GM12878 (cell line): Measurements from ENCODE around the gene RBM4B. TPM values are rescaled to one million over a fixed set of nuclear protein-coding genes. Genes with fewer than 3 reads are reported as not detected.

Source experiments
- ATAC-seq: fragments of 200-7000 bp; cut with Tn5 transposase; 3 replicates; pipeline ENCODE4 v1.9.1; 2020; ENCODE audit warnings: mild to moderate bottlenecking, moderate library complexity
- BruUV-seq: library from RNA; stranded (reverse); fragments of 400-500 nt; replicated peaks from 2 replicates; lab custom pipeline; 2021; lab: Mats Ljungman, UMichigan
- CTCF ChIA-PET: fragments of 300-600 bp; sonication (Branson Sonifier 250); formaldehyde crosslinking; extraction: SDS; loops from one replicate; lab custom pipeline; 2021; ENCODE audit warnings: inconsistent platforms; lab: Yijun Ruan, JAX
- POLR2A ChIA-PET: fragments of 350-600 bp; formaldehyde crosslinking; extraction: SDS; loops from one replicate; lab custom pipeline; 2021; ENCODE audit warnings: inconsistent platforms; lab: Charles Lee
- RAD21 ChIA-PET: fragments of 300-600 bp; sonication (Branson Sonifier 250); formaldehyde crosslinking; loops from one replicate; lab custom pipeline; 2023; ENCODE audit warnings: antibody characterized with exemption; ENCODE audit not compliant: unreplicated experiment; lab: Charles Lee
- SMC1A ChIA-PET: fragments of 300-600 bp; sonication (Branson Sonifier 250); formaldehyde crosslinking; loops from one replicate; lab custom pipeline; 2023; ENCODE audit not compliant: unreplicated experiment, uncharacterized antibody; lab: Charles Lee
- DNase-seq: peaks from one replicate; pipeline ENCODE4 v3.0.0-alpha.2; 2011; ENCODE audit warnings: low read depth, low spot score
- FAIRE-seq: peaks from 3 replicates; lab custom pipeline; 2011; peaks lifted over from hg19 to GRCh38; lab: Jason Lieb, UNC
- H2AFZ ChIP-seq: 2 replicates; pipeline ENCODE4 v1.6.0; 2011; ENCODE audit warnings: low read depth, low read length, control low read depth; ENCODE audit not compliant: control insufficient read depth
- H3K27ac ChIP-seq: 2 replicates; pipeline ENCODE4 v1.5.1; 2011; ENCODE audit warnings: control low read depth; ENCODE audit not compliant: control insufficient read depth, insufficient read depth
- H3K27me3 ChIP-seq, 2 experiments: replicated peaks in 1 of 2; 2 replicates each; pipeline versions ENCODE4 v1.6.0 to v1.6.1; 2011; ENCODE audit warnings: low read length in 1 of 2; ENCODE audit not compliant: control insufficient read depth in 2 of 2, insufficient read depth in 2 of 2
- H3K36me3 ChIP-seq, 2 experiments: 2 replicates each; pipeline ENCODE4 v1.5.1; 2011; ENCODE audit warnings: low read length in 1 of 2; ENCODE audit not compliant: control insufficient read depth in 2 of 2, insufficient read depth in 2 of 2
- H3K4me1 ChIP-seq: 2 replicates; pipeline ENCODE4 v1.6.1; 2011; ENCODE audit warnings: mild to moderate bottlenecking, low read length, moderate library complexity, mixed read lengths; ENCODE audit not compliant: control insufficient read depth, insufficient read depth
- H3K4me2 ChIP-seq: 2 replicates; pipeline ENCODE4 v1.6.0; 2011; ENCODE audit warnings: control low read depth; ENCODE audit not compliant: control insufficient read depth, insufficient read depth
- H3K4me3 ChIP-seq: fragments of 200-600 bp; sonication (generic); 2 replicates; pipeline ENCODE4 v1.5.1; 2016
- H3K79me2 ChIP-seq: 2 replicates; pipeline ENCODE4 v1.6.0; 2011; ENCODE audit warnings: low read length; ENCODE audit not compliant: control insufficient read depth, insufficient read depth
- H3K9ac ChIP-seq: 2 replicates; pipeline ENCODE4 v1.8.0; 2011; ENCODE audit warnings: low read length, control low read depth, mixed read lengths; ENCODE audit not compliant: control insufficient read depth, insufficient read depth
- H3K9me3 ChIP-seq: replicated peaks from 3 replicates; pipeline ENCODE4 v1.5.1; 2011; ENCODE audit warnings: mild to moderate bottlenecking, low read length; ENCODE audit not compliant: control insufficient read depth, insufficient read depth
- H4K20me1 ChIP-seq: 2 replicates; pipeline ENCODE4 v1.6.0; 2011; ENCODE audit not compliant: control insufficient read depth, insufficient read depth
- CEBPB ChIP-seq, 2 experiments: fragments of 150-350 bp in 1 of 2; IDR thresholded peaks; 2 replicates each; pipeline ENCODE4 v1.6.1; 2012 to 2014; ENCODE audit warnings: low read depth in 2 of 2, low read length in 2 of 2, borderline replicate concordance in 1 of 2, inconsistent platforms in 1 of 2
- FOXM1 ChIP-seq: IDR thresholded peaks from 2 replicates; pipeline ENCODE4 v1.6.1; 2012; ENCODE audit warnings: low read depth, mild to moderate bottlenecking, inconsistent platforms, low read length, moderate library complexity
- HDAC6 ChIP-seq: fragments of 200-600 bp; sonication (generic); IDR thresholded peaks from one replicate; pipeline ENCODE4 v1.8.0; 2017; ENCODE audit warnings: antibody characterized with exemption; ENCODE audit not compliant: unreplicated experiment
- KDM1A ChIP-seq: fragments of 200-600 bp; sonication (generic); IDR thresholded peaks from 2 replicates; pipeline ENCODE4 v1.6.1; 2016; ENCODE audit warnings: borderline replicate concordance
- KLF5 ChIP-seq: fragments of 450-650 bp; IDR thresholded peaks from 2 replicates; pipeline ENCODE4 v1.6.1; 2014; ENCODE audit warnings: mild to moderate bottlenecking; ENCODE audit not compliant: partially characterized antibody
- NFXL1 ChIP-seq: fragments of 450-650 bp; IDR thresholded peaks from 2 replicates; pipeline ENCODE4 v1.6.1; 2017; ENCODE audit warnings: antibody characterized with exemption, mild to moderate bottlenecking, borderline replicate concordance
- NKRF ChIP-seq: fragments of 450-650 bp; conservative IDR thresholded peaks from 2 replicates; pipeline ENCODE4 v1.6.1; 2017; ENCODE audit warnings: mild to moderate bottlenecking, moderate library complexity
- POLR2A ChIP-seq: IDR thresholded peaks from 2 replicates; pipeline ENCODE4 v1.6.1; 2011; ENCODE audit warnings: low read depth, mild to moderate bottlenecking, low read length
- POLR2AphosphoS2 ChIP-seq: IDR thresholded peaks from 2 replicates; pipeline ENCODE4 v1.6.1; 2011; ENCODE audit warnings: low read depth, mild to moderate bottlenecking, low read length, improper control_type of control experiment, moderate library complexity
- RB1 ChIP-seq: fragments of 450-650 bp; formaldehyde crosslinking; IDR thresholded peaks from 2 replicates; pipeline ENCODE4 v1.6.1; 2017; ENCODE audit warnings: mild to moderate bottlenecking, borderline replicate concordance
- TARDBP ChIP-seq: IDR thresholded peaks from 2 replicates; pipeline ENCODE4 v1.6.1; 2016; ENCODE audit warnings: borderline replicate concordance
- YBX1 ChIP-seq: fragments of 450-650 bp; IDR thresholded peaks from 2 replicates; pipeline ENCODE4 v1.6.1; 2016; ENCODE audit warnings: antibody characterized with exemption
- WGBS: methylation state at CpG from one replicate; pipeline ENCODE4 v1.1.6; 2016; ENCODE audit warnings: low lambda C conversion rate; ENCODE audit not compliant: insufficient replicate concordance, insufficient coverage; ENCODE audit errors: missing lambda C conversion rate; 5-methylcytosine and 5-hydroxymethylcytosine counted together
- in situ Hi-C: fragments of 300-500 bp; cut with MboI; formaldehyde crosslinking; loops from 9 replicates; pipeline ENCODE4 v1.14.3; 2018; ENCODE audit warnings: mixed read lengths
- intact Hi-C: fragments of 100-400 bp; cut with micrococcal nuclease; formaldehyde crosslinking; loops from one replicate; pipeline ENCODE4 v1.14.2; 2022; ENCODE audit not compliant: unreplicated experiment
- polyA plus RNA-seq, 11 experiments: library from polyadenylated mRNA; depleted of rRNA in 4 of 11; unstranded in 6 of 11; stranded (reverse) in 5 of 11; fragments of >200 nt; fragmentation: Nextera tagmentation in 4 of 11; fragmentation: Illumina TruSeq in 1 of 11; extraction: Ambion mirVana in 4 of 11; extraction: Trizol in 1 of 11; gene quantifications; 1 replicate in 1 of 11; 2 replicates in 10 of 11; pipeline versions ENCODE4 v1.2.1 to v1.2.3, GENCODE V29; 2011 to 2016; ENCODE audit warnings: inconsistent platforms in 2 of 11, missing spikeins in 2 of 11, low read depth in 1 of 11
- total RNA-seq, 4 experiments: library from RNA; depleted of rRNA in 3 of 4; stranded (reverse); fragments of >200 nt in 3 of 4; fragmentation: Illumina TruSeq in 1 of 4; extraction: Trizol in 1 of 4; gene quantifications; 2 replicates each; pipeline versions ENCODE4 v1.2.1 to v1.2.3, GENCODE V29; 2013 to 2021
- TF ChIP-seq, protein P1 (sequence below): fragments of 450-650 bp; IDR thresholded peaks from 2 replicates; pipeline ENCODE4 v1.6.1; 2016; ENCODE audit warnings: mild to moderate bottlenecking

The RBM4B gene
- total and polyA plus RNA-seq, 10 of the 15 experiments (the other 5 are each of a cell fraction or from before 2014, with no cell fraction given) = 16.1 to 37.0 (median 21.6) TPM

DNA sequence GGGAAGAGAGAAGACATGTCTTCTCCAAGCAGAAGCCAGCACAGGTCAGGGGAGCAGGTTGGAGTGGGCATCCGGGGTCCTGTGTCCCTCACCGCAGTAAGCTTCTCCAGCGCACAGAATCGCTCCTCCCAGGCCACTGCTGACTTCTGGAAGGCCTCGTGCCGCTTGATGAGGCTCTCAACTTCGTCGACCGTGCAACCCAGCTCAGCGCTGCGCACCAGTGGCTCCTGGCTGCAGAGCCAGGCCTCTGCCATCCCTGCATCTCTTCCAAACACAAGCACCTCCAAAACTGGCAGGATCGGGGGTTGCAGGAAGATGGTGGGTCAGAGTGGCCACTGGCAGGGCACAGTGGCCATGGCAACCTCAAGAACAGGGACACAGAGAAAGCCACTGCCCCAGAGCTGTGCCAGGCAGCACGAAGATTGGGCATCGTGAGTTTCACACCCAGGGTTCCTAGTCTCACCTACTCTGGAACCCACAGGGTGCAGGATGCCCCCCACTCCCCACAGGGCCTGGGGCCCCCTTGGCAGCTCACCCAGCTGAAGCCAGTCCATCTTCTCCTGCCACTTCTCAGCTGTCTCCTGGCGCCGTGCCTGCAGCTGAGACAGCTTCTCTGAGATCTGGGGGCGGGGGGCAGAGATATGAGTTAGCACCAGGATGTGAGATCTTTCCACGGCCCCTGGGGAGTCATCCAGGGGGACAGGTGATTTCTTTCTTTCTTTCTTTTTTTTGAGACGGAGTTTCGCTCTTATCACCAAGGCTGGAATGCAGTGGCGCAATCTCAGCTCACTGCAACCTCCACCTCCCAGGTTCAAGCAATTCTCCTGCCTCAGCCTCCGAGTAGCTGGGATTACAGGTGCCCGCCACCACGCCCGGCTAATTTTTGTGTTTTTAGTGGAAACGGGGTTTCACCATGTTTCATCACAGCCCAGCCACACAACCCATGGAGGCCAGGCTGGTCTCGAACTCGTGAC is 11.2 kb upstream of the RBM4B start:
- Histone ChIP-seq H3K4me2 (no peak overlapping the region), H2AFZ (no peak overlapping the region), H3K4me3 (no peak overlapping the region), H4K20me1 (no peaks in the 10 kb centered on the region), H3K79me2 (no peaks in the 10 kb centered on the region), H3K27ac (no peak overlapping the region), H3K9me3 (no peaks in the 10 kb centered on the region), H3K9ac (no peak overlapping the region), H3K4me1 (no peaks in the 10 kb centered on the region), H3K27me3 (no peaks in the 10 kb centered on the region; a peak in 1 of 4 replicates), H3K36me3 (no peaks in the 10 kb centered on the region)
- no peak for ATAC-seq
- TF ChIP-seq POLR2AphosphoS2 (no peak), CEBPB (IDR thresholded peaks at IDR 0.05; ENCODE audit: borderline replicate concordance in 1 of 2, low read depth in 2 of 2, low read length in 2 of 2) (no peak), KDM1A (no peak), FOXM1 (no peak), TARDBP (no peak), YBX1 (no peak), POLR2A (no peak), KLF5 (no peak), HDAC6 (no peak), RB1 (no peak), NFXL1 (no peak), NKRF (no peak)
- TF ChIP-seq, protein P1, sequence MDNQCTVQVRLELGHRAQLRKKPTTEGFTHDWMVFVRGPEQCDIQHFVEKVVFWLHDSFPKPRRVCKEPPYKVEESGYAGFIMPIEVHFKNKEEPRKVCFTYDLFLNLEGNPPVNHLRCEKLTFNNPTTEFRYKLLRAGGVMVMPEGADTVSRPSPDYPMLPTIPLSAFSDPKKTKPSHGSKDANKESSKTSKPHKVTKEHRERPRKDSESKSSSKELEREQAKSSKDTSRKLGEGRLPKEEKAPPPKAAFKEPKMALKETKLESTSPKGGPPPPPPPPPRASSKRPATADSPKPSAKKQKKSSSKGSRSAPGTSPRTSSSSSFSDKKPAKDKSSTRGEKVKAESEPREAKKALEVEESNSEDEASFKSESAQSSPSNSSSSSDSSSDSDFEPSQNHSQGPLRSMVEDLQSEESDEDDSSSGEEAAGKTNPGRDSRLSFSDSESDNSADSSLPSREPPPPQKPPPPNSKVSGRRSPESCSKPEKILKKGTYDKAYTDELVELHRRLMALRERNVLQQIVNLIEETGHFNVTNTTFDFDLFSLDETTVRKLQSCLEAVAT = no peak
- in situ Hi-C loops = no loop called here
- ChIA-PET POLR2A (interaction anchor here (0.6 kb wide), 1 partner anchor 183 kb away, joined by 6 read pairs; no protein-coding TSS in a partner anchor), CTCF (interaction anchor here (1.1 to 2.8 kb wide), 3 partner anchors 10 to 259 kb away, joined by 3 to 6 read pairs (median 3); no protein-coding TSS in a partner anchor), RAD21 (interaction anchor here (0.6 kb wide), 1 partner anchor 267 kb away, joined by 3 read pairs; no protein-coding TSS in a partner anchor), SMC1A (no interaction called here)
- DNase-seq = no peak
- WGBS = 49% methylated on average over 28 of the region's 28 CpGs
- no TSS peak for BruUV-seq
- FAIRE-seq = no peak
- intact Hi-C loops = no loop called here
